ACHN (cell line): Measurements from ENCODE around the gene COX18.

Experiments
- DNase-seq: peaks from one replicate; pipeline ENCODE4 v3.0.0-alpha.2; 2015
- in situ Hi-C: cut with HindIII; loops from 2 replicates; pipeline ENCODE4 v1.10.0; 2017; ENCODE audit warnings: low sequenced_read_pairs, low pct_ligation_motif_present, low pct_unique_long_range_greater_than_20kb

The COX18 gene

DNA sequence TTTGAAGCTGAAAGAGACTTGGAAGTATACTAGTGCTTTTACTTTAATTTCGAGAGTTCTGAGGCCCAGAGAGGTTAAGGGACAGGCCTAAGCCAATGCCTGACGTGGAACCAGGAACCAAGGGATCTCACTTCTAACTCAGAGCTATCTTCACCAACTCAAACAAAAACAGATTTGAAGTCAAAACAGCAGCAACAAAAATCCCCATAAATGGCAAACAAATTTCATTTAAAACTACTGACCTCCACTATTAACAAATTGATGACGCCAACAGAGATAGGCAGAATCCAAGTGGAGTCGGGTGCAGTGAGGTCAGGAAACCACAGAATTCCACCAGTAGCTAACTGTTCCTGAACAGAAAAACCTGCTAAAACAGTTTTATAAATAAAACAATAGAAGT is 5.0 kb downstream of the COX18 start:
- in situ Hi-C loops = no loop called here
- DNase-seq = no peak

DNA sequence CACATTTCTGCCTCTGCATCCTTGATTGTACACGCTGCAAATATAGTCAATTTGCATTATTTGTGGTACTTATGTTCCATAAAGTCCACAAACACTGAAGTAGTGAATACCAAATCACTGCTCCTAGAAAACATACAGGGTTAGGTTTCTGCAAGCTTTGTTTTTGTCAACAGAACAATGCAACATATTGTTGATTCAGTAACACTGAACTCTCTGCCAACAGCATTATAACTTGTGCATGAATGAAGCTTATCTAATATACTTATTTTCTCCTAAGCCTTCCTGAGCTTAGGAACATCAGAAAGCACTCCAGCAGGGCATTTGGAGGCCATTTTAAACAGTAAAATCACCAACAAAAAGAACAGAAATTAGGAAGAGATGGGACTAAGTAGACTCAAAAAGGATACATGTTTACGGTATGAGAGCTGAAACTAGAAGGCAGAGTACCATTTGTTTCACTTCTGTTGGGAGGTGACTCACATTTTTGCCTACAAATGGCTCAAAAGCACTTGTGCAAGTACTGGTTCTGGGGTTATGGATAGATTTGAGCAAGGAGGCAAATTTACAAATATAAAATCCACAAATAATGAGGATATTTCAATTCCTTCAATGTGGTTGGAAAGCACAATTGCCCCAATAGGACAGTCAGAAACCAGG is 14.1 kb downstream of the COX18 start:
- no peak for DNase-seq
- in situ Hi-C loops = no loop called here

- in situ Hi-C loops = no loop called here
- no peak for DNase-seq
Observed at GRCh38 chr4:73053974-73054480, 15.5 kb downstream of the COX18 start.

GRCh38 chr4:73053076-73053475 is 16.4 kb downstream of the COX18 start:
- in situ Hi-C loops = no loop called here
- no peak for DNase-seq

DNA sequence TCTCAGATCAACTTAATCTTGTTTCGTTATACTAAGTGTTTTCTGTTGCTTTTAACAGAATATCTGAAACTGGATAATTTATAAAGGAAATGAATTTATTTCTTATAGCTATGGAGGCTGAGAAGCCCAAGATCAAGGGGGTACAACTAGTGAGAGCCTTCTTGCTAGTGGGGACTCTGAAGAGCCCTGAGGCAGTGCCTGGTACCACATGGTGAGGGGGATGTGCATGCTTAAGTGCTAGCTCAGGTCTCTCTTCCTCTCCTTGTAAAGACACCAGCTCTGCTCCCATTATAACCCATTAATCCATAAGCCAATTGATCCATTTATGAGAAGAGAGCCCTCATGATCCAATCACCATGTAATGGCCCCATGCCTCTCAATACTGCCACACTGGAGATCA is 17.9 kb downstream of the COX18 start:
- no peak for DNase-seq

GRCh38 chr4:73045879-73046278 is 23.6 kb downstream of the COX18 start:
- in situ Hi-C loops = no loop called here
- no peak for DNase-seq

More for the DNA sequence above, 17.9 kb downstream of the COX18 start:
- in situ Hi-C loops = no loop called here

GRCh38 chr4:73037057-73037456 is 32.5 kb downstream of the COX18 start:
- no peak for DNase-seq
- in situ Hi-C loops = no loop called here

DNA sequence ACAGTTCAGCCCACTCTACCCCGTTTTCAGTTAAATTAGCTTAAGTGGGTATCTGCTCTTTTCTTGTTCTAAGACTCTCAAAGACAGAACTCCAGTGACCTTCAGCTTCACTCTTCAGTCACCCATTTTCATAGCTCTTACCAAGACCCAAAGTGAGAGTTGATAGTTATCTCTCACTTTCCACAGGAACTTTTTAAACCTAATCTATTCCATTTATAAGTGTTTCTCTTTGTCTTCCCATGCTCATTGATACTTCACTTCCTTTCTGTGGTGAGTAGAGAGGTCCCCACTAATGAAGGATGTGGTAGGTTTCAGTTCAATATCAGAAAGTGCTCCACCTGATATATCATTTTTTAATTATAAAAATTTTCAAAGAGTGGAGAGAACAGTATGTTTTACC is 33.4 kb downstream of the COX18 start:
- in situ Hi-C loops = no loop called here
- no peak for DNase-seq

- no peak for DNase-seq
- in situ Hi-C loops = no loop called here
Observed at GRCh38 chr4:73034896-73035295, 34.6 kb downstream of the COX18 start.

DNA sequence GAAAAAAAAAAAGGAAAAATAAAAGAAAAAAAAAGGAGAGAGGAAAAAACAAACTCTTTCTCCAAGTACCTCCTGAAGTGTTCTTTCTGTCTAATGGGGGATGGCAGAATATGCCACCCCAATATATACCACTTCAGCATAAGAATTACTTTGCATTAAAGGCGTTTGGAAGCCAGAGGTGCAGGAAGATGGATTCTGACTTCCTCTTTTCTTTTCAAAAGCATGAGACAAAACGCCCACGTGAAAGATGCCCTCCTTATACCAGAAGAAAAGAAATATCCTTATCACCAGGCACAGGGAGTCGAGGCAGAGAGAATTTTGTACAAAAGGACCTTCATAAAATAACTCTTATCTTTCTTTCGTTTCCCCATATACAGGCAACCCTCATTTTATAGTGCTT is 40.9 kb downstream of the COX18 start:
- in situ Hi-C loops = no loop called here

DNA sequence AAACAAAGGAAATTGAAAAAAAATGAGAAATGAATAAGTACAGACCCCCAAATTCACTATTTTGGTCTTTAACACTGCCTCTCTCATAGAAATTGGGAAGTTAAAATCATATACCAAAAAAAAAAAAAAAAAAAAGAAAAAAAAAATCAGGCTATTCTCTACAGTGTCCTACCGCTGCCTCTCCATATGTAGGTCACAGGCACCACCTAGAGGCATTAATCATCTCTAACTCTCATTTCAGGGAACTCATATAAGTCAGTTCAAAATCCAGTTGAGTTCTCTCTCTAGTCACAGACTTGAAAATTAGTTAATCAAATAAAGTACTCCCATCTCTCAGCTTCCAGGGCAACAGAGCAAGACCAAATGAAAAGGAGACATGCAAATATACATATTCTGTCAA is 47.9 kb downstream of the COX18 start:
- peak; percentile 72 for DNase-seq
- in situ Hi-C loops = no loop called here

More for the DNA sequence above, 40.9 kb downstream of the COX18 start:
- no peak for DNase-seq

- in situ Hi-C loops = no loop called here
Observed at GRCh38 chr4:73019462-73020047, 50.0 kb downstream of the COX18 start.

GRCh38 chr4:73018595-73018994 is 50.9 kb downstream of the COX18 start:
- no peak for DNase-seq
- in situ Hi-C loops = no loop called here

More at GRCh38 chr4:73019462-73020047, 50.0 kb downstream of the COX18 start:
- peak; percentile 58 for DNase-seq

DNA sequence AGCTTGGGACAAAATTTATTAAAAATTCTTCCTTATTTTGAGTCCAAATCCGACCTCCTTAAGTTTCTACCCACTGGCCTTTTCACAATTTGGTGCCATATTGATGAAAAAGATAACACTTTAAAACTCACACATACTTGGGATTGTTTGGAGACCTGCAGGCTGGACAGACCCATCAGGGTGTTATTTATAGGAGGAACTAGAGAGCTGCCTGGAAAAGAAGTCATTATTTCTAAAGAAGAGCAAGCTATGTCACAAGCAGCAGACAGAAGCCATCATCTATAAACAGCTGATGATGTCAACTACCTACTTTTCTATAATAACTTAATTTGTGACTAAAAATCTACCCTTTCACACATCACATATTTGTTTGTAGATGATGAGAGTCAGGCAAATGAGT is 56.2 kb downstream of the COX18 start:
- in situ Hi-C loops = no loop called here
- no peak for DNase-seq

GRCh38 chr4:73012673-73013072 is 56.8 kb downstream of the COX18 start:
- DNase-seq = no peak
- in situ Hi-C loops = no loop called here

DNA sequence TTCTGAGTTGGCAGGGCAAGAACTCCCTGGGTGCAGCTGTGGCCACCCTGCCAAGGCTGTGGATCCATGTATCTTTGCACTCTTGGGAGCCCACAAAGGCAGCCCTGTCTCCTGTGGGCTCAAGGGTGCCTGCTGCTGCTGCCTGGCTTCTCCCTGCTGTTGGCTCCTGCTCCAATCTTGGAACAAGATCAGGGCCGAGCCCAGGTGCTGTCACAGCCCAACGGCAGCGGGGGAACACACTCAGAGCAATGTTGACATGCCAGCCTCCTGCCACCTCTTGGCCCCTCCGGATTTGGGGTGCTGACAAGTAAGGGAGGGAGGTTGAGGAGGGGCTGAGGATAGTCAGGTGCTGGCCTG is 57.9 kb downstream of the COX18 start:
- in situ Hi-C loops = no loop called here
- no peak for DNase-seq

GRCh38 chr4:73010789-73011628 is 58.5 kb downstream of the COX18 start:
- no peak for DNase-seq
- in situ Hi-C loops = no loop called here

GRCh38 chr4:73007526-73008100 is 61.9 kb downstream of the COX18 start:
- DNase-seq = no peak
- in situ Hi-C loops = no loop called here

- DNase-seq = no peak
- in situ Hi-C loops = no loop called here
Observed at GRCh38 chr4:73006286-73006990, 63.1 kb downstream of the COX18 start.
